ENCODE measurements around the gene GTF3C1. TPM values are rescaled to one million over a fixed set of nuclear protein-coding genes. Genes with fewer than 3 reads are reported as not detected.

GTF3C1 gene
- total RNA-seq, 1 donor from 2014 or later = 106 TPM

- no peak for TF ChIP-seq CTCF (IDR thresholded peaks at IDR 0.05; ENCODE audit: partially characterized antibody, unreplicated experiment)
- peaks cover 23% of the 10 kb centered on the region for H3K36me3 Mint-ChIP-seq (ENCODE audit: unreplicated experiment)
- DNase-seq = no peak
- peaks cover 5% of the 10 kb centered on the region for H3K9me3 Mint-ChIP-seq (ENCODE audit: unreplicated experiment)
- peaks cover 3% of the 10 kb centered on the region for H3K4me1 Mint-ChIP-seq (ENCODE audit: low read depth, unreplicated experiment)
- H3K4me3 Mint-ChIP-seq (ENCODE audit: unreplicated experiment) = no peak overlapping the region
- no peak overlapping the region for H3K27ac Mint-ChIP-seq (ENCODE audit: unreplicated experiment)
- H3K27me3 Mint-ChIP-seq (ENCODE audit: unreplicated experiment) = no peaks in the 10 kb centered on the region
These were observed 41.2 kb downstream of the GTF3C1 start for GRCh38 chr16:27508476-27508875.

GRCh38 chr16:27506771-27507170 lies 42.9 kb downstream of the GTF3C1 start:
- Mint-ChIP-seq H3K27ac (ENCODE audit: unreplicated experiment) (no peak overlapping the region), H3K4me3 (ENCODE audit: unreplicated experiment) (no peak overlapping the region), H3K9me3 (ENCODE audit: unreplicated experiment) (peaks cover 2% of the 10 kb centered on the region), H3K4me1 (ENCODE audit: low read depth, unreplicated experiment) (peaks cover 1% of the 10 kb centered on the region), H3K27me3 (ENCODE audit: unreplicated experiment) (no peaks in the 10 kb centered on the region), H3K36me3 (ENCODE audit: unreplicated experiment) (peaks cover 12% of the 10 kb centered on the region)
- DNase-seq = no peak
- no peak for TF ChIP-seq CTCF (IDR thresholded peaks at IDR 0.05; ENCODE audit: partially characterized antibody, unreplicated experiment)

GRCh38 chr16:27505297-27506236 lies 44.1 kb downstream of the GTF3C1 start:
- TF ChIP-seq CTCF (IDR thresholded peaks at IDR 0.05; ENCODE audit: partially characterized antibody, unreplicated experiment) = no peak
- Mint-ChIP-seq H3K27me3 (ENCODE audit: unreplicated experiment) (no peaks in the 10 kb centered on the region), H3K4me3 (ENCODE audit: unreplicated experiment) (no peak overlapping the region), H3K4me1 (ENCODE audit: low read depth, unreplicated experiment) (no peaks in the 10 kb centered on the region), H3K27ac (ENCODE audit: unreplicated experiment) (no peak overlapping the region), H3K9me3 (ENCODE audit: unreplicated experiment) (peaks cover 2% of the 10 kb centered on the region), H3K36me3 (ENCODE audit: unreplicated experiment) (peaks cover 12% of the 10 kb centered on the region)
- no peak for DNase-seq

- H3K27ac Mint-ChIP-seq (ENCODE audit: unreplicated experiment) = no peak overlapping the region
- no peak overlapping the region for H3K4me3 Mint-ChIP-seq (ENCODE audit: unreplicated experiment)
- no peak for TF ChIP-seq CTCF (IDR thresholded peaks at IDR 0.05; ENCODE audit: partially characterized antibody, unreplicated experiment)
- no peaks in the 10 kb centered on the region for H3K27me3 Mint-ChIP-seq (ENCODE audit: unreplicated experiment)
- peaks cover 2% of the 10 kb centered on the region for H3K9me3 Mint-ChIP-seq (ENCODE audit: unreplicated experiment)
- no peak for DNase-seq
- peaks cover 8% of the 10 kb centered on the region for H3K36me3 Mint-ChIP-seq (ENCODE audit: unreplicated experiment)
- H3K4me1 Mint-ChIP-seq (ENCODE audit: low read depth, unreplicated experiment) = no peaks in the 10 kb centered on the region
These were observed 46.1 kb downstream of the GTF3C1 start for GRCh38 chr16:27503662-27504061.

GRCh38 chr16:27500801-27501200 lies 48.9 kb downstream of the GTF3C1 start:
- Mint-ChIP-seq H3K4me1 (ENCODE audit: low read depth, unreplicated experiment) (no peaks in the 10 kb centered on the region), H3K9me3 (ENCODE audit: unreplicated experiment) (peaks cover under 1% of the 10 kb centered on the region), H3K36me3 (ENCODE audit: unreplicated experiment) (no peaks in the 10 kb centered on the region), H3K27me3 (ENCODE audit: unreplicated experiment) (peaks cover 2% of the 10 kb centered on the region), H3K4me3 (ENCODE audit: unreplicated experiment) (no peak overlapping the region), H3K27ac (ENCODE audit: unreplicated experiment) (no peak overlapping the region)
- no peak for TF ChIP-seq CTCF (IDR thresholded peaks at IDR 0.05; ENCODE audit: partially characterized antibody, unreplicated experiment)
- no peak for DNase-seq
